ENCODE data around the gene PGLYRP3. TPM values are rescaled to one million over a fixed set of nuclear protein-coding genes. Genes with fewer than 3 reads are reported as not detected.
A peak's percentile ranks its signal among the peaks of the same experiment; 100 is the strongest.

PGLYRP3 gene
- not detected for total RNA-seq
- long read RNA-seq, result 0 reads

DNA sequence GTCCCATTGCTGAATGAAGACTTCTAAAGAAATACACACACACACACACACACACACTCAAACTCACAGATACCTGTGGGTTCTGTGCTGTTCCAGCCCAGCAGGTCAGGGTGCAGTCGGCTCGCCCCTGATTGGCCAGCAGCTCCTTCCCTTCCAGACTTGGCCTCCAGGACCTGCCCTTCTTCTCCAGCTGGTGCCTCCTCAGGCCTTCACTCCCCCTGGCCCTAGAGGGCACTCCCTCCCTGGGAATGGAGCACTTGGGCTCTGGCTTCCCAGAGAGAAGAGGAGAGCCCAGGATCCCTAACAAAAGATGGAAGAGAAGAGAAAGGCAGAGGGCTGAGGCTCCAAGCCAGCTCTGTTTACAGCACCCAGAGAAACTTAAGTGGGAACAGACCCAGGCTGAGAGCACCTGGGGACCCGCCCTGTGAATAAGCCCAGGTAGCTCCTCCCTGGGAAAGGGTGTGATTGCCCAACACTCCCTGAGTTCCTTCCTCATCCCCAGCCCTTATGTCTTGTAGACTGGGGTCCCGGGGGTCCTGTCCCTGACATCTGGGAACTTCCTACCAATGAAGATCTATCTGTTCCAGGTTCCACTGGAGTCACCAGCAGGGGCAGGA lies at the start of gene PGLYRP3:
Gene PGLYRP3 (minus strand): TSS at position 383 of the 617 bp plus-strand sequence. CDS start 2,287 bp downstream, outside the sequence.
- ATAC-seq (no peak), DNase-seq (no peak)
- intact Hi-C loops (cut with micrococcal nuclease), result no loop called here

DNA sequence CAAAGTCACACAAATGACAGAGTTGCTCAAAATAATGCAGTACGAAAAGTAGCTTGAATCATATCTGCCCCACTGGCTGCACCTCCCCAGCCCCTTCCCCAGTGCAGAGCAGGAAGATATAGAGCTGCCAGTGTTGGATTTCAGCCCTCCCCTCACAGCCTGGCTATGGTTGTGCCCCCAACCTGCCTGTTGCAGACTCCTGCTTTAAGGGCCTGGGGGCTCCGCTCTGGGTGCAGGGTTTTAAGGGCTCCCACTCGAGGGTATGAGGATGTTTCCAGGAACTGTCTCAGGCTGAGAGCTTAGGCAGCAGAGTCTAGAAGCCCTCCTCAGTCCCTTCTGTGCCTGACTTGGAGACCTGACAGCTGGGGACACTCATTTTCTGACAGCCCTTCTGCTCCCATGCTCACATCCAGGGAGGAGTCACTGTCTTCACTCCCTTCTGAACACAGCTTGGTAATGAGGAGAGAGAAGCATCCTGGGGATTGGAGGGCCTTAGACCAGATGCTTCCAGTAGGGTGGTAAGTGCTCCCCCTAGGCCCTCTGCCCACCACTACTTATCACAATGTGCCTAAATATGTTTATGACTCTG lies 49.5 kb upstream of the PGLYRP3 start:
- intact Hi-C loops (cut with micrococcal nuclease), result no loop called here
- DNase-seq (no peak), ATAC-seq (no peak)

DNA sequence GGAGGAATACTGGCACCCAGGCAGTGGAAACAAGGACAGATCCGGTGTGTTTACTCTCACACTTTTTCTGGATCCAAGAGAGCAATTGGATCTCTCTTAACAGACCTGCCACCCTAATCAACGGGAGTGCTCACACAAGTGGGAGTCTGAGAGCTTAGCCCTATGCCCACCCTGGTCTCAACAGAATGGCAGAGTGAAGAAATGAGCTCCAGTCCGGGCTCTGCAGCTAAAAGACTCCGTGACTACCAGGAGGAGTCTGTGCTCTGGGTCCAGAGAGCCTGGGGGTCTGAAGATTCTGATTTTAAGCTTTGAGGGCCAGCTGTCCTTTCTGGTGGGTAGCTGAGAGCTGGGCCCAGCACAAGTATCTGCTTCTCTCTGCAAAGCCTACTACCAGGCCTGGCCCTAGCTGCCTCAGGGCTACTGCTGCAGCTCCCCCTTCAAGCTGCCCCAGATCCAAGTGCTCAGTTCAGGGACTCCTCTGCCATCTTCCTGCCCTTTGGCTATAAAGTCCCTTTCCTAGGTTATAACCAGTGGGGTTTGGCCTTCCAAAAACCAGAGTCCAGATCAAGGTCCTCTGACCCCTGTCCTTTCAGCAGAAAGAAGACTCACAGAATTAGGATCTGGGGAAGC lies 48.8 kb upstream of the PGLYRP3 start:
- DNase-seq (no peak), ATAC-seq (no peak)
- intact Hi-C loops (cut with micrococcal nuclease), result no loop called here

DNA sequence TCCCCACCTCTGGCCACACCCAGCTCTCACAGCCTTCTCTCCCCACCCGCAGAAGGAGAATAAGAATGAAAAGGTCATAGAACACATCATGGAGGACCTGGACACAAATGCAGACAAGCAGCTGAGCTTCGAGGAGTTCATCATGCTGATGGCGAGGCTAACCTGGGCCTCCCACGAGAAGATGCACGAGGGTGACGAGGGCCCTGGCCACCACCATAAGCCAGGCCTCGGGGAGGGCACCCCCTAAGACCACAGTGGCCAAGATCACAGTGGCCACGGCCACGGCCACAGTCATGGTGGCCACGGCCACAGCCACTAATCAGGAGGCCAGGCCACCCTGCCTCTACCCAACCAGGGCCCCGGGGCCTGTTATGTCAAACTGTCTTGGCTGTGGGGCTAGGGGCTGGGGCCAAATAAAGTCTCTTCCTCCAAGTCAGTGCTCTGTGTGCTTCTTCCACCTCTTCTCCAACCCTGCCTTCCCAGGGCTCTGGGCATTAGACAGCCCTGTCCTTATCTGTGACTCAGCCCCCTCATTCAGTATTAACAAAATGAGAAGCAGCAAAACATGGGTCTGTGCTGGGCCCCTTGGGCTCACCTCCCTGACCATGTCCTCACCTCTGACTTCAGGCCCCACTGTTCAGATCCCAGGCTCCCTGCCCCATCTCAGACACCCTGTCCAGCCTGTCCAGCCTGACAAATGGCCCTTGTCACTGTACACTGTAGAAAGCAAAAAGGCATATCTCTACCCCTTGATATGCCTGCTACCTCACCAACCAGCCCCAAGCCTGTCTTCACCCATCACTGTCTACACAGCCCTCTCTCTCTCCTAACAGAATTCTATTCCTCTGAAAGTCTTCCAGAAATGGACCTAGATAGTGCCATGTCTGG lies 48.1 kb upstream of the PGLYRP3 start:
- intact Hi-C loops (cut with micrococcal nuclease), result no loop called here
- DNase-seq (no peak), ATAC-seq (peak; percentile 14)

DNA sequence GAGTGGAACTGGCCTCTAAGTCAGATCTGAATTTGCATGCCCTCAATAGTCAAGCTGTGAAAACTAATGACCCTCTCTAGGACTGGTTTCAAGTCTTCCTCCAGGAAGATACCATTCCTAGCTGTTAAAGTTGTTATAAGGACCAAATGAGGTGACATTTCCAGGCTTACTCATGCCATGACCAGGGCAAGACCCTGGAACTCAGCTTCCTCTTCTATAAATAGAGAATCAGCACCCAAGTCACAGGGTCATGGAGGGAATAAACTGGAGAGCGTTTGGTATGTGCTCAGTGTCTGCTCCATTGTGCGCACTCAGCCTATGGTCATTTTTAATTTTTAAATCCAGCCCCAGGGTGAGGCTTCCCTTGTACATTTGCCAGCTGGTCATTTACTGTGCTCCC lies 47.4 kb upstream of the PGLYRP3 start:
- no peak for DNase-seq
- intact Hi-C loops (cut with micrococcal nuclease), result no loop called here
- ATAC-seq, result peak; percentile 45

DNA sequence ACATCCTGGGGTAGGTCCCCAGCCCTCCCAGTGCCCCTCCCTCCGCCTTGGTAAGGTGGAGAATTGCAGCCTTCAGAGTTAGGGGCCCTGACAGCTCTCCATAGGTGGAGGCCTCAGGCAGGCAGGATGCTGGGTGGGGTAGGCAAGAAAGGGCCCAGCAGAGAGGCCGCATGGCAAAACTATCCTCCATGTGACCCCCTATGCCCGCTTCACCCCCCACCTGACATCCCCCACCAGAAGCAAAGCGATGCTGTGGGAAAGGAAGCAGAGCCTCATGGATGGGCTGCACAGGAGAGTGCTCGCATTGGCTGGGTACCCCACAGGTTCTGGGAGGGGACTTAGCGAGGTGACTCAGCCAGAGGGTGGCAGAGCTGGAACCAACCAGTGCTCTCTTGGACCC lies 46.5 kb upstream of the PGLYRP3 start:
- DNase-seq (no peak), ATAC-seq (no peak)
- intact Hi-C loops (cut with micrococcal nuclease), result no loop called here

GRCh38 chr1:153358691-153358975 lies 45.9 kb upstream of the PGLYRP3 start:
- intact Hi-C loops (cut with micrococcal nuclease), result no loop called here
- no peak for ATAC-seq
- DNase-seq, result no peak

DNA sequence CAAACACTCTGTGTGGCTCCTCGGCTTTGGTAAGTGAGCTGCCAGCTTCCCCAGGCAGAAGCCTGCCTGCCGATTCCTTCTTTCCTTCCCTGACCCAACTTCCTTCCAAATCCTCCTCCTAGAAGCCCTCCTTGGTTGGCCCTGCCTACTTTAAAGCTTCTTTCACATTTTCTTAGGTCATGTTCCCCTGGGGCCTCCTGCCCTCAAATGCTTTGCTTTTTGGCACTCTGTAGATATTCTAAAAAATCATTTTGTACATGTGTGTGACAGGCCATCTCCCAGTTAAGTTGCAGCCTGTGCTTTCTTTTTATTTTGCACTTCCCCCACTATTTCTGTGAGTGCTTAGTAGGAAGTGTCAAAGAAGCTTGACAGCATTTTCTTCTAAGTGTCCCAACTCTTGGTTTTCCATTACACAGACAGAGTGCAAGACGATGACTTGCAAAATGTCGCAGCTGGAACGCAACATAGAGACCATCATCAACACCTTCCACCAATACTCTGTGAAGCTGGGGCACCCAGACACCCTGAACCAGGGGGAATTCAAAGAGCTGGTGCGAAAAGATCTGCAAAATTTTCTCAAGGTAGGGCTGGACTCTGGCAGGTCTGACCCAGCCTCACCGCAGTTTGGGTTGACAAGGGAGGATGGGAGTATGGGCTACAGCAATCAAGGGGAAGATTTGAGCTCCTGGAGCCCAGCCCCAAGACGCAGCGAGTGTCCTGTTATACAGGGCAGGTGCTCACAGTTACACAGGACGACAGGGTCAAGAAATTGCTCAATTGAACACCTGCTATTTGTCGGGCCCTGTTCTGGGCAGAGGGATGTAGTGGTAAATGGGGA lies 45.3 kb upstream of the PGLYRP3 start, which contains the start of gene S100A9:
Gene S100A9 (plus strand): TSS at position 2 of the 838 bp plus-strand sequence. CDS start 430 bp downstream, at position 432.
- intact Hi-C loops (cut with micrococcal nuclease), result no loop called here
- DNase-seq (no peak), ATAC-seq (no peak)

DNA sequence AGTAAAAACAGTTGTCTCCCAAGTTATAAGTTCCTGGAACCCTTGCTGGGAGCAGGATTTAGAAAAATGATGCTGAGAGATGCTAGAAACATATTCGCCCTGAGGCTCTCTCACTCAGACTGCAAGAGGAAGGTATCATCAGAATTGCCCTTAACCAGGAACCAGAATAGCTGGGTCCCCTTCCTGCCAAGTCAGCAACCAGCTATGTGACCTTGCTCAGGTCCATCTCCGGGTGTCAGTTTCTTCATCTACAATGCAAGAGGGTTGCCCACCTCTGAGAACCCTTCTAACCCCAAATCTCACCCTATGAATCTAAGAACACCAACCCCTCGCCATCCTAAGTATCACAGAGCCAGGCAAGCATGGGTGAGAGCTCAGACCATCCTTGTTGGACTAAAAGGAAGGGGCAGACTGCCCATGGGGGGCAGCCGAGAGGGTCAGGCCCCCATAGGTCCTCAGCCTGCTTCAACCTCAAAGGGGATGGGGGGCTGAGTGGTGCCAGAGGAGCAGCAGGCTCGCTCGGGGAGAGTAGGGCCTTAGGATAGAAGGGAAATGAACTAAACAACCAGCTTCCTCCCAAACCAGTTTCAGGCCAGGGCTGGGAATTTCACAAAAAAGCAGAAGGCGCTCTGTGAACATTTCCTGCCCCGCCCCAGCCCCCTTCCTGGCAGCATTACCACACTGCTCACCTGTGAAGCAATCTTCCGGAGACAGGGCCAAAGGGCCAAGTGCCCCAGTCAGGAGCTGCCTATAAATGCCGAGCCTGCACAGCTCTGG lies 44.5 kb upstream of the PGLYRP3 start:
- peak; percentile 74 for DNase-seq
- intact Hi-C loops (cut with micrococcal nuclease), result no loop called here
- peak; percentile 73 for ATAC-seq

DNA sequence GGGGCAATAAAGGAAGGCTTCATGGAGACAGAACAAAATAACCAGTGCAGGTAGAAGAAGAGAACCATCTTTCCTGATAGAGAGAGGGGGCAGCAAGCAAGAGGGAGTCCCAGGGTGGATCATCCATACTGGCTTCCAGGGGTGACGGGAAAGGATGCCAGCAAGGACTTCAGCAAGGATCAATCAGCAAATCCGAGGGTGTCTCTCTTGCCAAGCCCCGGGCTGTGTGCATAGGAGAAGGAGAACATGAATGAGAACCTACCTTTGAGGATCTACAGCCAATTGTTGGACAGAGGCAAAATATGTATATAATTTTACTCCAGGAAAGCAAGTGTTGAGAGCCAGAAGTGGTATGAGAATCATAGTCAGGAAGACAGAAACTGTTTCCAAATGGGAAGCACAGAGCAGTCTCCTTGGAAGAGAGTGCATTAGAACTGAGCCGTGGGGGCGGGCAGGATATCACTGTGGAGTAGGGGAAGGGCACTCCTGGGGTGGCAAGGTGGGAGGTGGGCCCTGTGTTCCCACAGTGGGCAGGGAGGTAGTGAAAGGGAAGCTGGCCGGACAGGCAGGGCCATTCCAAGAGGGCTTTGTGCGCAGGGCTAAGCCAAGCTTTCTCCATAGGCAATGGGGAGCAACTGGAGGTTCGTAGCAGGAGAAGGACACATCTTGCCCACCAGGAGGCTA lies 43.8 kb upstream of the PGLYRP3 start:
- DNase-seq (no peak), ATAC-seq (no peak)
- intact Hi-C loops (cut with micrococcal nuclease), result no loop called here

GRCh38 chr1:153355445-153356071 lies 42.8 kb upstream of the PGLYRP3 start:
- intact Hi-C loops (cut with micrococcal nuclease), result no loop called here
- peak; percentile 65 for ATAC-seq
- DNase-seq, result peak; percentile 65

GRCh38 chr1:153354515-153355193 lies 41.9 kb upstream of the PGLYRP3 start:
- intact Hi-C loops (cut with micrococcal nuclease), result no loop called here
- no peak for DNase-seq
- ATAC-seq, result no peak

- peak; percentile 25 for ATAC-seq
- intact Hi-C loops (cut with micrococcal nuclease), result loop anchor here (2.0 kb wide), 1 partner anchor 141 kb away; no protein-coding TSS in a partner anchor
- no peak for DNase-seq
Measured at GRCh38 chr1:153353226-153353947, 40.6 kb upstream of the PGLYRP3 start.

- DNase-seq (peak; percentile 75), ATAC-seq (peak; percentile 84)
- intact Hi-C loops (cut with micrococcal nuclease), result loop anchor here (2.0 kb wide), 1 partner anchor 142 kb away; no protein-coding TSS in a partner anchor
Measured at GRCh38 chr1:153352523-153352922, 39.8 kb upstream of the PGLYRP3 start.

DNA sequence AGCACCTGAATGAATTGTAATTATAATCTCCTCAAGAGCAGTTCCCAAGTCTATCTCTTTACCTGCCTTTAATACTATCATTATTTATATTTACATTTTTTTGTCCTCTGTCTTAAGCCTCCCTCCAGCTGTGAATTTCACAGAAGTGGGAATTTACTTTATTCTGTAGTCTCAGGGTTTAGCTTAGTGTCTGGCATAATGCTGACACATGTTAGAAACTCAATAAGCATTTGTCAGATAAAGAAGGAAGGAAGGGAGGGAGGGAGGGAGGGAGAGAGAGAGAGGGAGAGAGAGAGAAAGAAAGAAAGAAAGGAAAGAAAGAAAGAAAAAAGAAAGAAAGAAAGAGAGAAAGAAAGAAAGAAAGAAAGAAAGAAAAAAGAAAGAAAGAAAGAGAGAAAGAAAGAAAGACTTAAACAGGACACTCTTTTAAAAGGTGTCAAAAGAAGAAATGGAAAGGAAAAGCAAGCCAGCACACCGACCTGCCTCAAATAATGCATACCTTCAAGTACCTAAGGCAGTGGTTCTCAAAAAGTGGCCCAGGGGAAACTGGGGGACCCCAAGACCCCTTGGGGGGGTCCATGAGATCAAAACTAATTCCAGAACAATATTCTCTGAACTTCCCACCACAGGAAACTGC lies 37.7 kb upstream of the PGLYRP3 start:
- DNase-seq (no peak), ATAC-seq (no peak)
- intact Hi-C loops (cut with micrococcal nuclease), result no loop called here

Data from left ventricle myocardium superior (tissue), 1 donor.